ENCODE results near the gene DLG2. TPM values are rescaled to one million over a fixed set of nuclear protein-coding genes. Genes with fewer than 3 reads are reported as not detected.

The DLG2 gene
- total and polyA plus RNA-seq, 2 of the 8 experiments (the other 6 are each of a cell fraction or from before 2014, with no cell fraction given): 1.7 to 14.3 TPM

GRCh38 chr11:84218318-84218717, 1408.8 kb downstream of the DLG2 start:
- Histone ChIP-seq H3K23me2 (ENCODE audit: low read depth, low read length) (no peaks in the 10 kb centered on the region), H3K14ac (ENCODE audit: insufficient read length) (no peak overlapping the region), H2BK20ac (ENCODE audit: low read length) (no peak overlapping the region), H3K9me3 (ENCODE audit: insufficient read depth in 2 of 2, low read depth in 1 of 2, low read length in 1 of 2) (no peaks in the 10 kb centered on the region), H4K5ac (ENCODE audit: insufficient read length, low read depth, low read length) (no peak overlapping the region), H2BK5ac (ENCODE audit: low read depth, low read length) (no peak overlapping the region), H3K27ac (ENCODE audit: low read depth, low read length) (no peak overlapping the region), H2AFZ (ENCODE audit: low read length) (no peak overlapping the region), H4K91ac (replicated peaks; ENCODE audit: insufficient read length, low read length) (no peak overlapping the region), H3K36me3 (ENCODE audit: control insufficient read depth in 2 of 4, insufficient read depth in 4 of 4, low read length in 3 of 4) (no peaks in the 10 kb centered on the region), H2BK15ac (ENCODE audit: low read length) (no peak overlapping the region), H2AK5ac (ENCODE audit: low read depth, low read length) (no peak overlapping the region), H3K18ac (ENCODE audit: extremely low read depth, low read length) (no peak overlapping the region), H3K4me1 (replicated peaks in 1 of 4; ENCODE audit: control insufficient read depth in 3 of 4, insufficient read depth in 4 of 4, low read length in 3 of 4) (no peaks in the 10 kb centered on the region), H3K23ac (ENCODE audit: insufficient read length) (no peak overlapping the region), H3K4me3 (ENCODE audit: extremely low read depth in 1 of 4, insufficient read depth in 2 of 4, low read depth in 3 of 4, low read length in 4 of 4) (no peak overlapping the region), H3K27me3 (replicated peaks in 1 of 4; ENCODE audit: control insufficient read depth in 3 of 4, extremely low read depth in 1 of 4, insufficient read depth in 3 of 4, low read length in 3 of 4) (no peaks in the 10 kb centered on the region), H2BK120ac (replicated peaks; ENCODE audit: low read depth, low read length) (no peak overlapping the region), H2BK12ac (ENCODE audit: low read depth, low read length) (no peak overlapping the region), H3K4ac (replicated peaks; ENCODE audit: insufficient read length, low read depth, low read length) (no peak overlapping the region), H3K56ac (replicated peaks; ENCODE audit: insufficient read length, low read depth, low read length) (no peak overlapping the region), H4K20me1 (replicated peaks in 1 of 2; ENCODE audit: control insufficient read depth in 1 of 2, insufficient read depth in 2 of 2, low read length in 2 of 2) (no peaks in the 10 kb centered on the region), H3K79me1 (ENCODE audit: low read depth, low read length) (no peaks in the 10 kb centered on the region), H3K9ac (replicated peaks in 1 of 4; ENCODE audit: extremely low read depth in 1 of 4, low read depth in 3 of 4, low read length in 3 of 4) (no peak overlapping the region), H3K4me2 (ENCODE audit: insufficient read depth in 1 of 2, low read depth in 2 of 2, low read length in 2 of 2) (no peak overlapping the region), H3K79me2 (ENCODE audit: control insufficient read depth in 1 of 2, insufficient read depth in 2 of 2, low read length in 2 of 2) (no peaks in the 10 kb centered on the region), H4K8ac (ENCODE audit: extremely low read depth, insufficient read depth, low read length) (no peak overlapping the region)
- FAIRE-seq (no peak), DNase-seq (ENCODE audit: low read depth in 1 of 2, low spot score in 2 of 2) (no peak)
- ChIA-PET CTCF (ENCODE audit: partially characterized antibody) (interaction anchor here (1.4 kb wide), 1 partner anchor 13 kb away, joined by 4 read pairs; no protein-coding TSS in a partner anchor), POLR2A (ENCODE audit: partially characterized antibody) (no interaction called here)
- WGBS, 2 experiments (ENCODE audit: extremely low coverage in 1 of 2, insufficient coverage in 1 of 2, insufficient read length in 1 of 2, insufficient replicate concordance in 2 of 2, low coverage in 1 of 2, low lambda C conversion rate in 2 of 2, missing lambda C conversion rate in 1 of 2): 78% methylated on average over 4 of the region's 4 CpGs; no CpG with 5 or more reads in 1 of the 2 experiments
- no peak for TF ChIP-seq ASH2L (IDR thresholded peaks at IDR 0.05; ENCODE audit: low read length)
- no peak for TF ChIP-seq EZH2 (IDR thresholded peaks at IDR 0.05; ENCODE audit: low read depth, low read length, severe bottlenecking)
- no peak for TF ChIP-seq KDM4A (IDR thresholded peaks at IDR 0.05; ENCODE audit: low read depth, low read length, severe bottlenecking)
- no peak for TF ChIP-seq SIRT6 (IDR thresholded peaks at IDR 0.05; ENCODE audit: low read length)
- TF ChIP-seq, protein P1, sequence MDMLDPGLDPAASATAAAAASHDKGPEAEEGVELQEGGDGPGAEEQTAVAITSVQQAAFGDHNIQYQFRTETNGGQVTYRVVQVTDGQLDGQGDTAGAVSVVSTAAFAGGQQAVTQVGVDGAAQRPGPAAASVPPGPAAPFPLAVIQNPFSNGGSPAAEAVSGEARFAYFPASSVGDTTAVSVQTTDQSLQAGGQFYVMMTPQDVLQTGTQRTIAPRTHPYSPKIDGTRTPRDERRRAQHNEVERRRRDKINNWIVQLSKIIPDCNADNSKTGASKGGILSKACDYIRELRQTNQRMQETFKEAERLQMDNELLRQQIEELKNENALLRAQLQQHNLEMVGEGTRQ (IDR thresholded peaks at IDR 0.05; ENCODE audit: low read length): no peak
- TF ChIP-seq TAF1 (IDR thresholded peaks at IDR 0.05; ENCODE audit: low read depth, low read length): no peak
- TF ChIP-seq BCL11A (IDR thresholded peaks at IDR 0.05; ENCODE audit: low read depth in 2 of 2, low read length in 2 of 2): no peak
- no peak for TF ChIP-seq SRF (IDR thresholded peaks at IDR 0.05; ENCODE audit: low read depth, low read length)
